Stimulated activated CD4-positive, alpha-beta T cell treated with anti-CD3 and anti-CD28 coated beads, Interleukin-2, amount 100 ng/mL, for 48 hours (primary cell): Measurements from ENCODE around the gene AKT1.
"Not testable (repeated sequence)": the region's sequence is repeated elsewhere in the genome, so short reads cannot be mapped to it uniquely, and the experiment has no call there.

ENCODE experiments used
- DNase-seq, 2 donors: peaks; one replicate each; pipeline ENCODE4 v3.0.0-alpha.2; 2020

Gene AKT1

GRCh38 chr14:104751539-104752422 lies 43.8 kb downstream of the AKT1 start:
- no peak for DNase-seq

DNA sequence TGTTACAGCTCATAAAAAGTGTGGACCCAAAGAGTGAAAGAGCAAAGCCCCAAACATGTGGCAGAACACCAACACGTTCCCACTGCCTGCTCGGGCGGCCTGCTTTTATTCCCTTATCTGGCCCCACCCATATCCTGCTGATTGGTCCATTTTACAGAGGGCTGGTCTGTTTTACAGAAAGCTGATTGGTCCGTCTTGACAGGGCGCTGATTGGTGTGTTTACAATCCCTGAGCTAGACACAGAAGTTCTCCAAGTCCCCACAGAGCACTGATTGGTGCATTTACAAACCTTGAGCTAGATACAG lies 44.8 kb downstream of the AKT1 start:
- not testable (repeated sequence) for DNase-seq

GRCh38 chr14:104750056-104750752 lies 45.3 kb downstream of the AKT1 start:
- no peak for DNase-seq

DNA sequence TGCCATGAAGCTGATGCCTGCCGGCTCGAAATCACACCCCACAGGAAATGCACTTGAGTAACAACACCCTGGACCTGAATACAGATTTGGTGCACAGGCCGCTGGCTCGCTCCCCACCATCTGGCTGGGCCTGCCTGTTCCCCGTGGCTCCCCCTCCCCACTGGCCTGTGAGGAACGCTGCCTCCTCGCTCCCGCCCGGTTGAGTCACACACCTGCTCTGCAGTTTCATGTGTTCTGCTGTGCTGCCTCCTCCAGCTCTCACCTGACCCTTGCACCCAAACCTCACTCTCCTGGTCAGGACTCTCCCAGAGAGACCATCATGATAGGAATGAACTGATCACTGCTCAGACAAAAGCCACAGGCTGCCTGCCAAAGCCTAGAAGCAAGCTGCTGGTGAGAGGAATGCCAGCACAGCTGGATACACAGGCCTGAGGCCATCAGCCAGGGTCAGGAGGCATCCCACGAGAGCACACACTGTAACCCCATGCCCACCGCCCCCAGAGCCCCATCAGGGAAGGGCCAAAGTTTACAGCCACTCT lies 46.4 kb downstream of the AKT1 start:
- no peak for DNase-seq

DNA sequence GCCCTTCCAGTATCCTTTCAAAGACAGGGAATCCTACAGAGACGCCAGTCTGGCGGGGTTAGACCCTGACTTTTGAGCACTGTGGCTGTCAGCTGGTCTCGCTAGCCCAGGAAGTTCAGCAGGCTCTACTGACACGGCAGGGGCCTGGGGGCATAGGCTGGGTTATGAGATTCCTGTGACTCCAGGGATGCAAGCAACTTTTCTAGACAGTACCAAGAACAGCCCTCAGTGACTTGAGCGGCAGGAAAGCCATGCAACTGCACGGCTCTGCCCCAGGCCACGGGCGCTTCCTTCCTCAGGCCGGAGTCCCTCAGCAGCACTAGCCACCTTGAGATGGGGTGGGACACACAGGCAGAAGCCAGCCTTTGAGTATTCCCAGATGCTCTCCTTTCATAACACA lies 47.7 kb downstream of the AKT1 start:
- DNase-seq: no peak

- DNase-seq: no peak
Measured at GRCh38 chr14:104746934-104747481, 48.5 kb downstream of the AKT1 start.

DNA sequence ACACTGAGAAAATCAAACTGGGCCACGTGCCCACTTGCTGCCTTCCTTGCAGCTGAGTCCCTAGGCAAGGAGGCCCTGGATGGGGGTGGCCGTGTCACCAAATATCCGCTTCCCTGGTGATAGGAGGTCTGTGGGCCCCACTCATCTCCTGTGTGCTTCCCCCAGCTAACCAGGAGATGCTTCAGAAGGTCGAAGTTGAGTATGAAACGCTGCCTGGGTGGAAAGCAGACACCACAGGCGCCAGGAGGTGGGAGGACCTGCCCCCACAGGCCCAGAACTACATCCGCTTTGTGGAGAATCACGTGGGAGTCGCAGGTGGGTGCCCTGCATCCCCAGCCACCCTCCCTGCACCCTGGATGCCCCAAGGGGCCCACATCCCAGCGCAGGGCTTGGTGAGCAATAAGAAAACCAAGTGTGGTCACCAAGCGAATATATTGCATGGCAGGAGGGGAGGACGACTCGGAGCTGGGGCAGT lies 49.4 kb downstream of the AKT1 start:
- no peak for DNase-seq

DNA sequence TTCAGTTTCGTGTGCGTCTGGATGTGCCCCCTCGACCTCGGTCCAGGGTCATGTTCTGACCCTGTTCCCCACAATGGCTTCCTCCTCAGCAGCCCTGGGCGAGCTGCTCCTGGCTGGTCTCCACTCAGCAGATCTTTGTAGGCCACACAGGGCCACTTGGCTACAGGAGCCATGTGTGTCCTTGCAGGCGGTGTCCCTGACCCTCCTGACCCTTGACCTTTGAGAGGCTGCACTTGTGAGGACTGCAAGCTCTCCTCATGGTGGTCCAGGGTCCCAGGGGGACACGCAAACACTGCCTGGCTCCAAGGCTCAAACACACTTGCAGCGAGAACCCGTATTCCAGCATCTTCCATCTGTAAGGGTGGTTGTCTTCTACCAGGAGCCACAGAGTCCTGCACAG lies 50.1 kb downstream of the AKT1 start:
- no peak for DNase-seq

- DNase-seq: no peak
Measured at GRCh38 chr14:104744484-104744883, 51.1 kb downstream of the AKT1 start.

GRCh38 chr14:104743461-104744380 lies 51.8 kb downstream of the AKT1 start:
- no peak for DNase-seq

DNA sequence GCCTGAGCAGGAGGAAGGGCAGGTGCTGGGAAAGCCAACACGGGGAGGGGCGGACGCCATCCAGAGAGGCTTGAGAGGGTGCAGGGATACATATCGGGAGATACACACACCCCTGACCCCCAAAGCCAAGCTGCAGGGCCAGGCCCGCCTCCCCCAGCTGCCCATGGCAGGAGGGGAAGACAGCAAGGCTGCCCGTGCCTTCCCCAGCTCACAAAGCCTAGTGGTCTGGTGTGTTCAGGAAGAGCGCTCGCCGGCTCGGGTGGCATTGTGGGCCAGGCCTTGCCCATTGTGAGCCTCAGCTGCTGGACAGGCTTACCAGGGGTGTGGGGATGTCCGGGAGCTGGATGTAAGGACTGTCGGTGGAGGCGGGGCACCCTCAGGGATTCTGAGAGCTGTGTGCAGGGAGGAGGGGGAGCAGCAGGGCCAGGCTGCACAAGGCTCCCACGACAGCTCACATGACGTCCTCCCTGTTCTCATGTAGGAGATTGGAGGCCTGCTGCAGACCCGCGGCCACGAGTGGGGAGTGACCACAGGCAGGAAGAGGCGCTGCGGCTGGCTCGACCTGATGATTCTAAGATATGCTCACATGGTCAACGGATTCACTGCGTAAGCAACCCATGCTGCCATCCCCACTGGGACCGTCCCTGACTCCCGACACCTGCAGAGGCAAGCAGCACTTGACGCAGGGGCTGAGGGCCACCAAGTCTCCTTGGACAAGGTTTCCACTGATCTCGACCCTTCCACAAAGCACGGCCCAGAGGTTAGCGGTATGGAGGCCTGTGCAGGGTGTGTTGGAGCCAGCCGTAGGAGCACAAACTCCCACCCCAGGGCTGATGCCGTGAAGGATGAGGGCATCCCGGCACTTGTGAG lies 52.7 kb downstream of the AKT1 start:
- DNase-seq: no peak

DNA sequence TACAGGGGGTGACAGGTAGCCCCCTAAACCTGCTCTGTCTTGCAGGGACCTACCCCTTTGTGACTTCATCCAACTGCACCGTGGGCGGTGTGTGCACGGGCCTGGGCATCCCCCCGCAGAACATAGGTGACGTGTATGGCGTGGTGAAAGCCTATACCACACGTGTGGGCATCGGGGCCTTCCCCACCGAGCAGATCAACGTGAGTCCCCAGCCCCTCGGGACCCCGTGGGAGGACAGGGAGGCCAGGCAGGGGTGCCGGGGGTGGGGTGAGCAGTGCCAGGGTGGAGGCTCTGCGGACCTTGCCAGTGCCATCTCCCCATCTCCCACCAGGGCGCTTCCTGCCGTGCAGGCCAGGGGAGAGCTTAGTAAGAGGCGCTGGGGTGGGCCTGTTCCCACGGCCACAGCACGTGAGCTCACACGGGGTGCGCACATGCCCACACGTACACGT lies 53.7 kb downstream of the AKT1 start:
- no peak for DNase-seq

- no peak for DNase-seq
Measured at GRCh38 chr14:104741108-104741802, 54.3 kb downstream of the AKT1 start.

DNA sequence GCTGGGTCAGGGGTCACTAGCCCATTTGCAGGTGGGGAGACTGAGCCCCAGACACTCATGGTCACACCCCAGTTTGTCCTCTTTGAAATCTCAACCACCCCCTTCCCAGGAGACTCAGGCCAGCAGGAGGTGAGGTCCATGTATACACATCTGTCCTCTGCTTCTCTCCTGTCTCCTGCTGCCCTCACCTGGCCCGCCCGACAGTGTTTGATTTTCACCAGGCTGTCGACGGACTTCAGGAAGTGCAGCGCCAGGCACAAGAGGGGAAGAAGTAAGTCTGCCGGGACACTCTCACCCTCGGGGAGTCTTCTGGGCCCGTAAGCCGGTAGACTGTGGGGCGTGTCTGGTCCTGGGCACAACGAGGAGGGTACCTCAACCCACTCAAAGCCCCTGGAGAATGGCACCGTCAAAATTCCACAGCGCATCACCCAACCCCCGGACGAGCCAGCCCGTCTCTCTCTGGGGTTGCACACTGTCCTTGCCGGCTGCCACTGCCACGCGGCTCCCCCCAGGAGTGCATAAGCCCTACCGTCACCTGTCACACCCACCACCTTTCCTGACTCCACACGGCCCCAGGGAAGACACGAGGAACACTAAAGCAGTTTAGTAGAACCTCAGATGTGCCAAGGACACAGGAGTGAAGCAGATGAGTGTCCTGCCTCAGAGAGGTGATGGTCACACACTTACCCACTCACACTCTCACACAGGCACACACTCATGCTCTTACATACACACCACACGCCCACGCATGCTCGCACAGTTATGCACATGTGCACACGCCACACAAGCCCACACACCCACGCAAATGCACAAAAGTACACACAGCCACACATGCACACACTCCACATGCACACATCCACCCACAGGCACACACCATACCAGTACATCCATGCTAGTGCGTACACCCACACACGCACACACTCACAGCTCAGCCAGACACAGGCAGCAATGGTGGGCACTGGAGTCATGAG lies 55.7 kb downstream of the AKT1 start:
- no peak for DNase-seq

DNA sequence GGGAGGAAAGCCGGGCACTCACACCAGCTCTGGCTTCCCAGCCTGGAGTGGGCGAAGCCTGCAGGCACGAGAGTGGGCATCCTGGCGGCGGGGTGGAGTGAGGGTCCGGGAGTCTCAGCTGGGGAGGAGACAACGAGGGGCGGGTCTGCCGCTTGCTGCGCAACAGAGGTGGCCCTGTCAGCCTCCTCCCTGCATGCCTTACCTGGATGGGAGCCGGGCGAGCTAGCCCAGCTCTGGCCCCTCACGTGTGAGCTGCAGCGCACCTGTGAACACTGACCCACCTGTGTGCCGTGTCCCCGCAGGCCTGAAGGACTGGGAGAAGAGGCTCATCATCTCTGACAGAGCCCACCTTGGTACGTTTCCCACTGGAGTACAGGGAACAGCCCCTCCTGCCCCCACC lies 56.5 kb downstream of the AKT1 start:
- no peak for DNase-seq

- no peak for DNase-seq
Measured at GRCh38 chr14:104738375-104739019, 57.1 kb downstream of the AKT1 start.

DNA sequence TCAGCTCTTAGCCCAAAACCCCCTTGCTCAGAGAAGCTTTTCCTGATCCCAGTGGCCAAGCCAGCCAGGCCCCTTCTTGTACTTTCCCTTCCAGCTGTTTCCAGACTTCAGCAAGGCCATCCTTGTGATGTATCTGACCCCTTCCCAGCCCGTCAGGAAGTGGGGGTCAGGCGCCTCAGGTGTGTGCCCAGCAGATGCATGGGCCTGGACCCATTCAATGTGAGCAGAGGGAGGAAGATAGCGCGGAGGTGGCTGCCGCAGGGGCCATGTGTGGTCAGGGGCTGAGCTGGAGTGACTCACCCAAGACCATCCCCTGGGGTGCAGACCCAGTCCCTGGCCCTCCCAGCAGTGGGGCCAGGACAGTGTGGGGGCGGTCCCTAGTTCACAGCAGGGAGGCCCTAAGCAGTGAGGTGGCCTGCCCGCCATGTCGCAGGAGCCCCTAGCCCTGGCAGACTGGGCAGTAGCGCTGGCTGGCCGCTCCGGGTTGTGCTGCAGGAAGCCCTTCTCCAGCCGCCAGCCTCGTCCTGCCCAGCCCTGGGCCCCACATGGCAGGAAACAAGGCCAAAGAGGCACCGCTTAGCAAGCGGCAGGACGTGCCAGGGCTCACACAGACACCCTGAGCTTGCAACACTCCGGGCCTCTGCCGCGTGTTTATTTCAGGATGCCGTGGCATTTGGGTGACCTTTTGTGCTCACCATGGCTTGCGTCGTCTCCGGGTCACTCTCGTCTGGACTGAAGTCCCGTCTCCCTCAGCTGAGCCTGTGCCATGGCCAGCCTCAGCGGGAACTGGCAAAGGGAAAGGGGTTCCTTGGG lies 59.5 kb downstream of the AKT1 start:
- no peak for DNase-seq
